SK-N-SH (cell line): ENCODE data around the gene SCNM1. TPM values are rescaled to one million over a fixed set of nuclear protein-coding genes. Genes with fewer than 3 reads are reported as not detected.
A peak's percentile ranks its signal among the peaks of the same experiment; 100 is the strongest.

ENCODE experiments used
- CTCF ChIA-PET: fragments of 300-600, 350-600 bp; formaldehyde crosslinking; extraction: SDS; loops from one replicate; lab custom pipeline; 2021; lab: Yijun Ruan, JAX
- POLR2A ChIA-PET: fragments of 350-600 bp; sonication (Branson Sonifier 250); formaldehyde crosslinking; extraction: SDS; loops from one replicate; lab custom pipeline; 2020; ENCODE audit warnings: antibody characterized with exemption, inconsistent platforms; lab: Yijun Ruan, JAX
- DNase-seq: peaks from one replicate; pipeline ENCODE4 v3.0.0; 2012
- H2AFZ ChIP-seq: fragments of 200-600 bp; sonication (generic); 2 replicates; pipeline ENCODE4 v1.8.1; 2016; ENCODE audit warnings: antibody characterized with exemption, mild to moderate bottlenecking, low read depth
- H3F3A ChIP-seq: fragments of 200-600 bp; sonication (generic); replicated peaks from 2 replicates; pipeline ENCODE3; 2016; ENCODE audit warnings: antibody characterized with exemption, mild to moderate bottlenecking; ENCODE audit not compliant: insufficient read depth
- H3K27ac ChIP-seq, 2 experiments: fragments of 200-500 bp in 1 of 2; fragments of 200-600 bp in 1 of 2; sonication (Bioruptor generic) in 1 of 2; sonication (generic), shearing (Covaris generic) in 1 of 2; 2 replicates each; pipeline versions ENCODE4 v1.5.1 to v1.6.1; 2014 to 2016; ENCODE audit warnings: low read depth in 2 of 2, inconsistent platforms in 1 of 2, low read length in 1 of 2, mild to moderate bottlenecking in 1 of 2, mixed read lengths in 1 of 2
- H3K27me3 ChIP-seq: fragments of 200-600 bp; sonication (generic), shearing (Covaris generic); 2 replicates; pipeline ENCODE4 v1.6.1; 2016; ENCODE audit warnings: mixed run types; ENCODE audit not compliant: insufficient read depth
- H3K36me3 ChIP-seq, 2 experiments: fragments of 200-500 bp in 1 of 2; fragments of 200-600 bp in 1 of 2; sonication (Bioruptor generic) in 1 of 2; sonication (generic) in 1 of 2; replicated peaks in 1 of 2; 2 replicates each; pipeline versions ENCODE3 to v1.5.1; 2014 to 2016; ENCODE audit warnings: low read length in 1 of 2, mild to moderate bottlenecking in 1 of 2; ENCODE audit not compliant: insufficient read depth in 2 of 2, control insufficient read depth in 1 of 2
- H3K4me1 ChIP-seq, 2 experiments: fragments of 200-500 bp in 1 of 2; fragments of 200-600 bp in 1 of 2; sonication (Bioruptor generic) in 1 of 2; sonication (generic), shearing (Covaris generic) in 1 of 2; 2 replicates each; pipeline versions ENCODE4 v1.5.1 to v1.6.1; 2014 to 2016; ENCODE audit warnings: low read depth in 1 of 2, low read length in 1 of 2, mixed run types in 1 of 2; ENCODE audit not compliant: insufficient read depth in 2 of 2, control insufficient read depth in 1 of 2
- H3K4me2 ChIP-seq: fragments of 200-600 bp; sonication (generic), shearing (Covaris generic); 2 replicates; pipeline ENCODE4 v1.6.1; 2017; ENCODE audit warnings: mixed run types
- H3K4me3 ChIP-seq, 2 experiments: fragments of 200-500 bp in 1 of 2; fragments of 200-600 bp in 1 of 2; sonication (Bioruptor generic) in 1 of 2; sonication (generic), shearing (Covaris generic) in 1 of 2; 2 replicates each; pipeline versions ENCODE4 v1.5.1 to v1.8.1; 2014 to 2016; ENCODE audit warnings: low read depth in 2 of 2, inconsistent platforms in 1 of 2, low read length in 1 of 2, mild to moderate bottlenecking in 1 of 2, mixed read lengths in 1 of 2, moderate library complexity in 1 of 2
- H3K79me2 ChIP-seq: fragments of 200-600 bp; sonication (generic); 2 replicates; pipeline ENCODE4 v1.8.1; 2017; ENCODE audit warnings: mild to moderate bottlenecking; ENCODE audit not compliant: insufficient read depth
- H3K9ac ChIP-seq: fragments of 200-600 bp; sonication (generic); 2 replicates; pipeline ENCODE4 v1.6.1; 2017; ENCODE audit warnings: mixed run types
- H3K9me2 ChIP-seq: fragments of 200-600 bp; sonication (generic); 2 replicates; pipeline ENCODE4 v1.6.1; 2017; ENCODE audit warnings: mixed run types
- H3K9me3 ChIP-seq: fragments of 200-600 bp; sonication (generic); 2 replicates; pipeline ENCODE4 v1.6.1; 2017; ENCODE audit warnings: mixed run types, mild to moderate bottlenecking, moderate library complexity
- H4K20me1 ChIP-seq: fragments of 200-600 bp; sonication (generic); 2 replicates; pipeline ENCODE4 v1.6.1; 2017; ENCODE audit warnings: mild to moderate bottlenecking, mixed run types; ENCODE audit not compliant: insufficient read depth
- EP300 ChIP-seq, 2 experiments: IDR thresholded peaks; 2 replicates each; pipeline versions ENCODE4 v1.4.0 to v1.6.1; 2012; ENCODE audit warnings: borderline replicate concordance in 1 of 2, low read depth in 1 of 2, low read length in 1 of 2
- EZH2phosphoT487 ChIP-seq: fragments of 200-600 bp; sonication (generic); IDR thresholded peaks from 2 replicates; pipeline ENCODE4 v1.6.1; 2017; ENCODE audit warnings: low read depth, mixed run types, mild to moderate bottlenecking, antibody characterized with exemption, moderate library complexity, borderline replicate concordance
- FOSL2 ChIP-seq: IDR thresholded peaks from 2 replicates; pipeline ENCODE4 v1.4.0; 2012; ENCODE audit warnings: low read depth, mild to moderate bottlenecking, moderate library complexity, borderline replicate concordance
- FOXM1 ChIP-seq: IDR thresholded peaks from 2 replicates; pipeline ENCODE4 v1.4.0; 2012; ENCODE audit warnings: low read depth, mild to moderate bottlenecking
- GATA2 ChIP-seq: sonication (generic); formaldehyde crosslinking; IDR thresholded peaks from 2 replicates; pipeline ENCODE4 v1.5.0; 2020; ENCODE audit warnings: mild to moderate bottlenecking, missing genetic modification reagents
- IRF3 ChIP-seq: fragments of 150-350 bp; IDR thresholded peaks from 2 replicates; pipeline ENCODE4 v1.6.1; 2016; ENCODE audit warnings: mild to moderate bottlenecking, low read depth, low read length
- JUND ChIP-seq: IDR thresholded peaks from 2 replicates; pipeline ENCODE4 v1.4.0; 2012
- MAX ChIP-seq: IDR thresholded peaks from 2 replicates; pipeline ENCODE4 v1.4.0; 2012; ENCODE audit warnings: low read depth
- MXI1 ChIP-seq: IDR thresholded peaks from 2 replicates; pipeline ENCODE4 v1.6.1; 2012; ENCODE audit warnings: mild to moderate bottlenecking, low read depth, low read length, improper control_type of control experiment
- NRF1 ChIP-seq: IDR thresholded peaks from 2 replicates; pipeline ENCODE4 v1.6.1; 2012; ENCODE audit warnings: low read depth, mild to moderate bottlenecking, low read length
- POLR2AphosphoS5 ChIP-seq: IDR thresholded peaks from 2 replicates; pipeline ENCODE4 v1.6.1; 2012; ENCODE audit warnings: low read depth, low read length
- RFX5 ChIP-seq: IDR thresholded peaks from 2 replicates; pipeline ENCODE4 v1.6.1; 2012; ENCODE audit warnings: mild to moderate bottlenecking, improper control_type of control experiment, low read length
- RXRA ChIP-seq: IDR thresholded peaks from 2 replicates; pipeline ENCODE4 v1.4.0; 2012; ENCODE audit warnings: low read depth, mild to moderate bottlenecking, borderline replicate concordance
- SIN3A ChIP-seq: IDR thresholded peaks from 2 replicates; pipeline ENCODE4 v1.6.1; 2012; ENCODE audit warnings: low read depth, mild to moderate bottlenecking, low read length, moderate library complexity, borderline replicate concordance
- SMC3 ChIP-seq: IDR thresholded peaks from 2 replicates; pipeline ENCODE4 v1.6.1; 2012; ENCODE audit warnings: low read depth, low read length, improper control_type of control experiment
- TAF1 ChIP-seq: IDR thresholded peaks from 2 replicates; pipeline ENCODE4 v1.6.1; 2012; ENCODE audit warnings: low read depth, mild to moderate bottlenecking, low read length, moderate library complexity, borderline replicate concordance
- TCF12 ChIP-seq: IDR thresholded peaks from 2 replicates; pipeline ENCODE4 v1.4.0; 2012
- USF1 ChIP-seq: IDR thresholded peaks from 2 replicates; pipeline ENCODE4 v1.4.0; 2012; ENCODE audit warnings: low read depth, borderline replicate concordance
- ZBTB33 ChIP-seq: IDR thresholded peaks from 2 replicates; pipeline ENCODE4 v1.4.0; 2012; ENCODE audit warnings: low read depth, borderline replicate concordance
- WGBS: methylation state at CpG from one replicate; pipeline ENCODE4 v1.1.6; 2017; ENCODE audit warnings: low lambda C conversion rate; 5-methylcytosine and 5-hydroxymethylcytosine counted together
- polyA plus RNA-seq, 3 experiments: library from polyadenylated mRNA; depleted of rRNA; stranded (reverse); fragments of >200 nt; gene quantifications; 2 replicates each; pipeline ENCODE4 v1.2.3, GENCODE V29; 2012
- TF ChIP-seq, protein P1 (sequence below): IDR thresholded peaks from 2 replicates; pipeline ENCODE4 v1.6.1; 2012; ENCODE audit warnings: mild to moderate bottlenecking, low read depth, low read length, moderate library complexity

Gene SCNM1
- polyA plus RNA-seq, 1 of the 3 experiments (the other 2 are of a cell fraction), result 27.8 TPM

DNA sequence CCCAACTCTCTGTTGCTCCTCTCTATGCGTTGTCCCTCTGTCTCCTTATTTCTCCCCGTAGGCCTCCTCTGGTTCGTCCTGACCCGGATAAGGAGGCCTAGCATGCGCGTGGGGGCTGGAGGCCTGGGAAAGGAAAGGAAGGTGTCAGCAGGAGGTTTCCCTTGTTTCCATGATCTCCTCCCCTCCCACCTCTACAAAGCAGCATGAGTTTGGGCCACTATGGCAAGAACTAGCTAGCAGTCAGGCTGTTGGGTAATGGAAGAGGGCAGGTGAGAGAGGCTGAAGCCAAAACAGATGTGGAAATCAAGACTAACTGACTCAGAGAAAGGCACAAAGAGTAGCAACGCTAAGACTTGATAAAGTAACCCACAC, 18.8 kb upstream of the SCNM1 start:
- peaks cover 0 to 21% of the 10 kb centered on the region in 2 experiments; a peak in 1 of 4 replicates for H3K4me1 ChIP-seq
- TF ChIP-seq USF1, result no peak
- TF ChIP-seq EP300 (IDR thresholded peaks at IDR 0.05; ENCODE audit: borderline replicate concordance in 1 of 2, low read depth in 1 of 2, low read length in 1 of 2), result no peak
- no peak for TF ChIP-seq MXI1
- no peak for TF ChIP-seq NRF1
- no peak for TF ChIP-seq JUND
- TF ChIP-seq MAX, result no peak
- TF ChIP-seq POLR2AphosphoS5, result no peak
- TF ChIP-seq, protein P1, sequence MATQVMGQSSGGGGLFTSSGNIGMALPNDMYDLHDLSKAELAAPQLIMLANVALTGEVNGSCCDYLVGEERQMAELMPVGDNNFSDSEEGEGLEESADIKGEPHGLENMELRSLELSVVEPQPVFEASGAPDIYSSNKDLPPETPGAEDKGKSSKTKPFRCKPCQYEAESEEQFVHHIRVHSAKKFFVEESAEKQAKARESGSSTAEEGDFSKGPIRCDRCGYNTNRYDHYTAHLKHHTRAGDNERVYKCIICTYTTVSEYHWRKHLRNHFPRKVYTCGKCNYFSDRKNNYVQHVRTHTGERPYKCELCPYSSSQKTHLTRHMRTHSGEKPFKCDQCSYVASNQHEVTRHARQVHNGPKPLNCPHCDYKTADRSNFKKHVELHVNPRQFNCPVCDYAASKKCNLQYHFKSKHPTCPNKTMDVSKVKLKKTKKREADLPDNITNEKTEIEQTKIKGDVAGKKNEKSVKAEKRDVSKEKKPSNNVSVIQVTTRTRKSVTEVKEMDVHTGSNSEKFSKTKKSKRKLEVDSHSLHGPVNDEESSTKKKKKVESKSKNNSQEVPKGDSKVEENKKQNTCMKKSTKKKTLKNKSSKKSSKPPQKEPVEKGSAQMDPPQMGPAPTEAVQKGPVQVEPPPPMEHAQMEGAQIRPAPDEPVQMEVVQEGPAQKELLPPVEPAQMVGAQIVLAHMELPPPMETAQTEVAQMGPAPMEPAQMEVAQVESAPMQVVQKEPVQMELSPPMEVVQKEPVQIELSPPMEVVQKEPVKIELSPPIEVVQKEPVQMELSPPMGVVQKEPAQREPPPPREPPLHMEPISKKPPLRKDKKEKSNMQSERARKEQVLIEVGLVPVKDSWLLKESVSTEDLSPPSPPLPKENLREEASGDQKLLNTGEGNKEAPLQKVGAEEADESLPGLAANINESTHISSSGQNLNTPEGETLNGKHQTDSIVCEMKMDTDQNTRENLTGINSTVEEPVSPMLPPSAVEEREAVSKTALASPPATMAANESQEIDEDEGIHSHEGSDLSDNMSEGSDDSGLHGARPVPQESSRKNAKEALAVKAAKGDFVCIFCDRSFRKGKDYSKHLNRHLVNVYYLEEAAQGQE, result no peak
- TF ChIP-seq RXRA, result no peak
- no peak for TF ChIP-seq EZH2phosphoT487
- TF ChIP-seq ZBTB33, result no peak
- TF ChIP-seq IRF3, result no peak
- TF ChIP-seq GATA2 (CRISPR knock-in tag), result no peak
- no peak for TF ChIP-seq TAF1
- no peak for TF ChIP-seq FOXM1
- no peak for TF ChIP-seq RFX5
- TF ChIP-seq SIN3A, result no peak
- no peak for TF ChIP-seq FOSL2
- TF ChIP-seq TCF12, result no peak
- TF ChIP-seq SMC3, result no peak
- H3F3A ChIP-seq, result no peaks in the 10 kb centered on the region
- H3K27ac ChIP-seq, result peak overlapping the region; percentile 21 to 37; a peak in 2 of 4 replicates
- H3K27me3 ChIP-seq, result no peaks in the 10 kb centered on the region
- H3K36me3 ChIP-seq, result no peaks in the 10 kb centered on the region
- H3K4me3 ChIP-seq, result peak overlapping the region; percentile 70 to 91
- peak overlapping the region; percentile 85 for H2AFZ ChIP-seq
- no peak for DNase-seq
- H3K4me2 ChIP-seq, result peak overlapping the region; percentile 98
- no peaks in the 10 kb centered on the region for H3K9me3 ChIP-seq
- ChIA-PET POLR2A (no interaction called here), CTCF (interaction anchor here (6.8 kb wide), 1 partner anchor 9 kb away, joined by 40 read pairs; the partner anchor contains the start of gene TNFAIP8L2)
- peak overlapping the region; percentile 82; the same call in 1 of the 2 replicates for H3K9ac ChIP-seq
- H3K79me2 ChIP-seq, result no peaks in the 10 kb centered on the region
- H3K9me2 ChIP-seq, result no peaks in the 10 kb centered on the region
- WGBS, result 57% methylated on average over 7 of the region's 7 CpGs
- H4K20me1 ChIP-seq, result no peaks in the 10 kb centered on the region
